Panc1 (cell line): ENCODE data around the gene TRPM7. TPM values are rescaled to one million over a fixed set of nuclear protein-coding genes. Genes with fewer than 3 reads are reported as not detected.

ENCODE experiments used
- ATAC-seq: fragments of 200-7000 bp; cut with Tn5 transposase; 2 replicates; pipeline ENCODE4 v1.9.1; 2020; ENCODE audit warnings: mild to moderate bottlenecking, moderate library complexity
- BruUV-seq: library from RNA; stranded (reverse); fragments of 400-500 nt; replicated peaks from 2 replicates; lab custom pipeline; 2021; lab: Mats Ljungman, UMichigan
- CTCF ChIA-PET: fragments of 300-600 bp; sonication (Branson Sonifier 250); formaldehyde crosslinking; loops from one replicate; lab custom pipeline; 2022; ENCODE audit warnings: antibody characterized with exemption; lab: Charles Lee
- POLR2A ChIA-PET: fragments of 300-600 bp; sonication (Branson Sonifier 250); formaldehyde crosslinking; loops from one replicate; lab custom pipeline; 2022; ENCODE audit warnings: antibody characterized with exemption; lab: Charles Lee
- DNase-seq: peaks from one replicate; pipeline ENCODE4 v3.0.0-alpha.2; 2010; ENCODE audit warnings: low read depth, low spot score
- H3K27ac ChIP-seq: 2 replicates; pipeline ENCODE4 v1.5.1; 2011; ENCODE audit warnings: mild to moderate bottlenecking, low read length, inconsistent platforms
- H3K27me3 ChIP-seq: fragments of 200-500 bp; sonication (Bioruptor generic); 2 replicates; pipeline ENCODE4 v1.6.0; 2014; ENCODE audit warnings: low read length, inconsistent platforms; ENCODE audit not compliant: control insufficient read depth, insufficient read depth
- H3K36me3 ChIP-seq: fragments of 200-500 bp; sonication (Bioruptor generic); 2 replicates; pipeline ENCODE4 v1.5.1; 2014; ENCODE audit warnings: inconsistent platforms, mild to moderate bottlenecking, low read length, moderate library complexity; ENCODE audit not compliant: control insufficient read depth, insufficient read depth
- H3K4me1 ChIP-seq: 2 replicates; pipeline ENCODE4 v1.5.1; 2011; ENCODE audit warnings: inconsistent platforms, mild to moderate bottlenecking, low read length, moderate library complexity; ENCODE audit not compliant: control insufficient read depth, insufficient read depth
- H3K4me3 ChIP-seq, 2 experiments: 2 replicates each; pipeline ENCODE4 v1.5.1; 2011 to 2012; ENCODE audit warnings: low read depth in 2 of 2, low read length in 2 of 2, mild to moderate bottlenecking in 2 of 2, inconsistent platforms in 1 of 2, moderate library complexity in 1 of 2
- H3K9me3 ChIP-seq: fragments of 200-500 bp; sonication (Bioruptor generic); 2 replicates; pipeline ENCODE4 v1.5.1; 2014; ENCODE audit warnings: low read depth, mild to moderate bottlenecking, inconsistent platforms, low read length, moderate library complexity; ENCODE audit not compliant: control insufficient read depth, insufficient read depth
- CTCF ChIP-seq: fragments of 450-650 bp; IDR thresholded peaks from 2 replicates; pipeline ENCODE4 v1.5.1; 2017; ENCODE audit warnings: mild to moderate bottlenecking
- POLR2AphosphoS5 ChIP-seq: IDR thresholded peaks from 2 replicates; pipeline ENCODE4 v1.6.1; 2012; ENCODE audit warnings: mild to moderate bottlenecking, low read depth, low read length, moderate library complexity
- REST ChIP-seq, 2 experiments: IDR thresholded peaks; 2 replicates each; pipeline ENCODE4 v1.6.1; 2011 to 2012; ENCODE audit warnings: low read depth in 2 of 2, control low read depth in 1 of 2, low read length in 1 of 2, mild to moderate bottlenecking in 1 of 2, moderate library complexity in 1 of 2; ENCODE audit not compliant: insufficient read depth in 1 of 2
- SIN3A ChIP-seq: IDR thresholded peaks from 2 replicates; pipeline ENCODE4 v1.6.1; 2012; ENCODE audit warnings: low read depth, mild to moderate bottlenecking, low read length, moderate library complexity, borderline replicate concordance; ENCODE audit not compliant: insufficient read depth
- TCF7L2 ChIP-seq: IDR thresholded peaks from 2 replicates; pipeline ENCODE4 v1.6.1; 2011; ENCODE audit warnings: mild to moderate bottlenecking, low read depth, low read length, inconsistent platforms
- in situ Hi-C: cut with HindIII; loops from 2 replicates; pipeline ENCODE4 v1.10.0; 2016; ENCODE audit warnings: low sequenced_read_pairs, low pct_unique_long_range_greater_than_20kb
- intact Hi-C: fragments of 100-400 bp; cut with micrococcal nuclease; formaldehyde crosslinking; loops from one replicate; pipeline ENCODE4 v1.10.0; 2022; ENCODE audit not compliant: unreplicated experiment
- total RNA-seq: library from RNA; stranded (reverse); gene quantifications from one replicate; pipeline ENCODE4 v1.2.1, GENCODE V29; 2021; ENCODE audit not compliant: unreplicated experiment

The TRPM7 gene
- total RNA-seq, 1 experiment from 2014 or later = 44.9 TPM

GRCh38 chr15:50712018-50712417 is 25.4 kb upstream of the TRPM7 start:
- intact Hi-C loops (no loop called here), in situ Hi-C loops (no loop called here)
- DNase-seq (no peak), ATAC-seq (no peak)
- POLR2A ChIA-PET = interaction anchor here (0.7 kb wide), 1 partner anchor 9 kb away, joined by 19 read pairs; no protein-coding TSS in a partner anchor
- Histone ChIP-seq H3K27ac (no peak overlapping the region), H3K36me3 (no peaks in the 10 kb centered on the region), H3K4me3 (no peak overlapping the region), H3K27me3 (no peaks in the 10 kb centered on the region), H3K4me1 (no peaks in the 10 kb centered on the region), H3K9me3 (no peaks in the 10 kb centered on the region)
- CTCF ChIA-PET = no interaction called here
- TSS peak; percentile 24 for BruUV-seq
- TF ChIP-seq TCF7L2 (no peak), POLR2AphosphoS5 (no peak), CTCF (no peak), SIN3A (no peak), REST (IDR thresholded peaks at IDR 0.05; ENCODE audit: insufficient read depth in 1 of 2, low read depth in 2 of 2, low read length in 1 of 2) (no peak)

- POLR2A ChIA-PET = interaction anchor here (0.7 kb wide), 1 partner anchor 387 kb away, joined by 4 read pairs; no protein-coding TSS in a partner anchor
- no peak for ATAC-seq
- Histone ChIP-seq H3K4me3 (no peak overlapping the region), H3K27me3 (no peaks in the 10 kb centered on the region), H3K36me3 (no peaks in the 10 kb centered on the region), H3K4me1 (no peaks in the 10 kb centered on the region), H3K9me3 (no peaks in the 10 kb centered on the region), H3K27ac (no peak overlapping the region)
- no TSS peak for BruUV-seq
- intact Hi-C loops = no loop called here
- DNase-seq = no peak
- TF ChIP-seq TCF7L2 (no peak), REST (IDR thresholded peaks at IDR 0.05; ENCODE audit: insufficient read depth in 1 of 2, low read depth in 2 of 2, low read length in 1 of 2) (no peak), SIN3A (no peak), POLR2AphosphoS5 (no peak), CTCF (no peak)
- in situ Hi-C loops = no loop called here
- CTCF ChIA-PET = interaction anchor here (0.7 kb wide), 1 partner anchor 22 kb away, joined by 4 read pairs; no protein-coding TSS in a partner anchor
These were observed 24.0 kb upstream of the TRPM7 start for GRCh38 chr15:50710585-50710984.
